Measurements from ENCODE around the gene MYO18B.
"Not testable (repeated sequence)": the region's sequence is repeated elsewhere in the genome, so short reads cannot be mapped to it uniquely, and the experiment has no call there.

MYO18B gene

DNA sequence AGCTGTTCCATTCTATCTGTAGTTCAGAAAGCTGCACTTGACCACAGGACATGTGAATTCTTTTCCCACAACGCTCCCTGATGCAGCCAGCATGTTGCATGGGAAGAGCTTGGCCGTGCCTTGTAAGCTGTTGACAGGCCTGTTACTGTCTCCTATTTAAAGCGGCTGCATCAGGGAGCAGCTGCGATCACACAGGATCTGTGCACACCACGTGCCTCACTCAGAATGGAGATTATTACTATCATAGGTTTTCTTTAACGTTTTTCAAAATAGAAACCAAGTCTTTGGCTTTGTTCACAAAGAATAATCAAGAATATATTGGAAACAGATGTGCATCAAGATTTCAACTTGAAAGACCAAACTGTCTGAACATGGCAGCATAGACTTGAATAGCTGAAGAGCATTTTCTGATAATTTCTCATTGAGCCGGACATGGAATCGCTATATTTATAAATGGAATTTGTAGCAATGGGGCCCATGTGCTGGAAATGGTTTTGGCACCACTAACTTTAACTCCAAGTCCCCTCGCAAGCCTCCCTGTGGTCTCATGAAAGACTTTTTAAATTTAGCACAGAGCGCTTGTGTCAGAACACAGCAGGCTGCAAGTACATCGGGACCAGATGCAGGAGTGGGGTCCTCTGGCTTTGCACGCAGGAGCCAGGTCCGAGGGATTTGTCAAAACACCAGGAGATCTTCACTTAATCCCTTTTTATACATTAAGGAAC, 40.8 kb upstream of the MYO18B start:
- Histone ChIP-seq H3K4me1 (ENCODE audit: control insufficient read depth, low read depth, low read length) (no peaks in the 10 kb centered on the region), H3K9ac (ENCODE audit: low read length) (no peak overlapping the region), H3K27ac (ENCODE audit: low read length) (no peak overlapping the region), H3K36me3 (ENCODE audit: control insufficient read depth, low read depth, low read length) (peaks cover 4% of the 10 kb centered on the region), H3K9me3 (ENCODE audit: control insufficient read depth, low read depth, low read length) (no peaks in the 10 kb centered on the region), H3K27me3 (ENCODE audit: control insufficient read depth, insufficient read depth, low read length) (no peaks in the 10 kb centered on the region), H3K4me3 (ENCODE audit: low read length) (no peak overlapping the region)

DNA sequence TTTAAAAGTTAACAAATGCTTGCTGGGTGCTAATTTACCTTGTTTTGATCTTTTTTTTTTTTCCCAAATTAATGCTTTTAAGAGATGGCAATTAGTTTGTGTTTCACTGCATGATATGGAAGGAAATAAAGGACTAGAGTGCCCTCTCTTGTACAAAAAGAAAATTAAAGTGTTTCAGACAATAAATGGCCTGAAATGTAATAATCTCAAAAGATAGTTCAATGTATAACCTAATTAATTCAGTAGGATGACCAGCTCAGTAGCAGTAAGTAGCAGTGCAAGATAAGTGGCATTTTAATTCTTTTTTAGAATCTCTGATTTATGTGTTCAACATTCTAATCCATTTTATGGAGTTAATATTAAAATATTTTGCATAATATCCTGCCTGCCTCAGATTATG, 39.9 kb upstream of the MYO18B start:
- Histone ChIP-seq H3K9ac (ENCODE audit: low read length) (no peak overlapping the region), H3K4me1 (ENCODE audit: control insufficient read depth, low read depth, low read length) (no peaks in the 10 kb centered on the region)

DNA sequence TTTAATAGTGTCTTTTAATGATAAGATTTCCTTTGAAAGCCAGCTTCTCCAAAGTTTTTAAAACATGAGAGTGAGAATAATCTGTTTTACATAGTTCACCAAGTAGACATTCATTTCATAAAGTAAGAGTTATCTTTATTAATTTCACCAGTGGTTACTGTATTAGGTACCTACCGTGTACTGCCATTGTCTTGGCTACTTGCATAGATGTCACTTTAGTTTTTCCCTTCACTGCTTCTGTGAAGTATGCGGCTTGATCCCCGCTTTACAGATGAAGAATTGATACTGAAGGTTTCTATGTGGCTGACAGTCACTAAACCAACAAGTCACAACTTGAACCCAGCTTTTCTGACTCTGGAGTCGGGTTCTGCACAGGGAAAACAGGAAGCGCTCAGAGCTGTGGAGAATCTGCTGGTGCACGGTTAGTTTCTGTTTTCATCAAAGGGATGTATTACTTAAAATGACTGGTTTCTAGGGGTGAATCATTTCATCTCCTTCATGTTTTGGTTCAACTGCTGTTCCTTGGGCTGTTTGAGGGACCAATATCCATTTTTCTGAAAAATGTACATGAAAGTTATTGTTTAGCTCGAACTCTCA, 39.3 kb upstream of the MYO18B start:
- no peaks in the 10 kb centered on the region for H3K4me1 ChIP-seq (ENCODE audit: control insufficient read depth, low read depth, low read length)
- H3K9me3 ChIP-seq (ENCODE audit: control insufficient read depth, low read depth, low read length) = no peaks in the 10 kb centered on the region
- no peaks in the 10 kb centered on the region for H3K27me3 ChIP-seq (ENCODE audit: control insufficient read depth, insufficient read depth, low read length)
- no peak overlapping the region for H3K9ac ChIP-seq (ENCODE audit: low read length)
- H3K36me3 ChIP-seq (ENCODE audit: control insufficient read depth, low read depth, low read length) = peaks cover 4% of the 10 kb centered on the region
- no peak overlapping the region for H3K27ac ChIP-seq (ENCODE audit: low read length)
- H3K4me3 ChIP-seq (ENCODE audit: low read length) = no peak overlapping the region

More for the DNA sequence above, 39.9 kb upstream of the MYO18B start:
- Histone ChIP-seq H3K4me3 (ENCODE audit: low read length) (no peak overlapping the region), H3K27me3 (ENCODE audit: control insufficient read depth, insufficient read depth, low read length) (no peaks in the 10 kb centered on the region), H3K27ac (ENCODE audit: low read length) (no peak overlapping the region), H3K9me3 (ENCODE audit: control insufficient read depth, low read depth, low read length) (no peaks in the 10 kb centered on the region), H3K36me3 (ENCODE audit: control insufficient read depth, low read depth, low read length) (peaks cover 4% of the 10 kb centered on the region)

DNA sequence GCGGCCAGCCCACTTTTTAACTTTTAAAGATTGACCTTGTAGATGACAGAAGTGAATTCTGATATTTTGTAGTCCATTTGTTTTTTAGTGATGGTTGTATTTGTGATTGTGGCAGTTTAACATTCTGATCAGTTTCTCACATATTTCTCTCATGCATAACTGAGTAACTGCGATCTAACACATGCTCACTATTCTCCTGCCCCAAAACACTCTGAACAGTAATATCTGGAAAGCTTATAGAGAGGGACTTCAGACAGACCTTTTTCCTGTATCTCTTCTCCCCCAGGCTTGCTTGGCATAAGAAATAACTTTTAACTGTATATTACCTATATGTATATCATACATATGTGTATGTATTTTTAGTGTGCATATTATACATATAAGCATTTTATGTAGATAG, 37.3 kb upstream of the MYO18B start:
- Histone ChIP-seq H3K4me1 (ENCODE audit: control insufficient read depth, low read depth, low read length) (no peaks in the 10 kb centered on the region), H3K9ac (ENCODE audit: low read length) (no peak overlapping the region), H3K27ac (ENCODE audit: low read length) (no peak overlapping the region), H3K4me3 (ENCODE audit: low read length) (no peak overlapping the region), H3K36me3 (ENCODE audit: control insufficient read depth, low read depth, low read length) (peaks cover 4% of the 10 kb centered on the region), H3K27me3 (ENCODE audit: control insufficient read depth, insufficient read depth, low read length) (no peaks in the 10 kb centered on the region), H3K9me3 (ENCODE audit: control insufficient read depth, low read depth, low read length) (no peaks in the 10 kb centered on the region)

DNA sequence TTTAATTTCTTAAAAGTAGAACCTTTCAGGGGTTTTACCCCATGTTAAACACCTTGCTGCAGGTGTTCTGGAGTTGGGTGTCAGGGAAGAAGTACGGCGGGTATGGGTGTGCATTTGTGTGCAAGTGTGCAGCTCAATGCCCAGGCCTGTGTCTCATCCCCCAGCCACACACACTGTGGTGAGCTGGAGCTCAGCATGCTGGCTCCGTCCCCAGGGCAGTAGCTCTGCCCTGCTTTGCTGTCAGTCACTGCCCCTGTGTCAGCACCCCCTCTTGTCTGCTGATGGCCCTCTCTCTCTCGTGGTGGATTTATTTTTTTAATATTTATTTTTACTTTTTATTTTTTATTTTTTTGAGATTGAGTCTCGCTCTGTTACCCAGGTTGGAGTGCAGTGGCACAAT, 35.8 kb upstream of the MYO18B start:
- Histone ChIP-seq H3K36me3 (ENCODE audit: control insufficient read depth, low read depth, low read length) (no peaks in the 10 kb centered on the region), H3K27me3 (ENCODE audit: control insufficient read depth, insufficient read depth, low read length) (no peaks in the 10 kb centered on the region), H3K27ac (ENCODE audit: low read length) (no peak overlapping the region), H3K9ac (ENCODE audit: low read length) (no peak overlapping the region), H3K4me3 (ENCODE audit: low read length) (no peak overlapping the region), H3K4me1 (ENCODE audit: control insufficient read depth, low read depth, low read length) (no peaks in the 10 kb centered on the region), H3K9me3 (ENCODE audit: control insufficient read depth, low read depth, low read length) (no peaks in the 10 kb centered on the region)

DNA sequence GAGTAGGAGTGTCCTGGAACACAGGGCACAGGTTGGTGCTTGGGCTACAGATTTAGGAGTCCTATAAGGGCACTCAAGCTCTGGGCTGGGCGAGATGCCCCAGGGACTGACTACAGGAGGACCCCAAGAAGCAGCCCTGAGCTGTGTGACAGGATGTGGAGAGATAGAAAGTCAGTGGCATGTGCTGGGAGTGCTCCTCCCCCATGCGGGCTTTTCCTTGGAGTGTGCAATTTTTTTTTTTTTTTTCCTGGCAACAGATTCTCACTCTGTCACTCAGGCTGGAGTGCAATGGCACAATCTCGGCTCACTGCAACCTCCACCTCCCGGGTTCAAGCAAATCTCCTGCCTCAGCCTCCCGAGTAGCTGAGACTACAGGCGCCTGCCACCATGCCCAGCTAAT, 33.6 kb upstream of the MYO18B start:
- not testable (repeated sequence) for H3K27ac ChIP-seq (ENCODE audit: low read length); H3K9ac ChIP-seq (ENCODE audit: low read length); H3K36me3 ChIP-seq (ENCODE audit: control insufficient read depth, low read depth, low read length); H3K4me1 ChIP-seq (ENCODE audit: control insufficient read depth, low read depth, low read length); H3K9me3 ChIP-seq (ENCODE audit: control insufficient read depth, low read depth, low read length); H3K27me3 ChIP-seq (ENCODE audit: control insufficient read depth, insufficient read depth, low read length); H3K4me3 ChIP-seq (ENCODE audit: low read length)

DNA sequence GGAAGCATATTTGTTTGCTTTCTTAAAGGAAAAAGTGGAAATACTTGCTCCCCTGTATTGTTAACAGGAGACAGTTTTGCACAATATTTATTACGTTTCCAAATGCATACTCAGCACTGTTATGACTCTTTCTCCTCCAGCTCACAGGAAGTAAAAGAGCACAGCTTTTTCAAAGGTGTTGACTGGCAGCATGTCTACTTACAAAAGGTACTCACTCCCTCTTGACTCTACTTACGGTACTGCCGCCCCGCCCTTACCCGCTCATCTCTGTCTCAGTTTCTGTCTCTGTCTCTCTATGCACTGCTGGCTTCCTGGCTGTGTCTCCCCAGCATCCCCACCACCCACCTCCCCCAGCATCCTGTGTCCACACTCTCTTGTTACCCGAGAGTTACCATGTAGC, 32.2 kb upstream of the MYO18B start:
- Histone ChIP-seq H3K27me3 (ENCODE audit: control insufficient read depth, insufficient read depth, low read length) (no peaks in the 10 kb centered on the region), H3K9me3 (ENCODE audit: control insufficient read depth, low read depth, low read length) (no peaks in the 10 kb centered on the region), H3K4me3 (ENCODE audit: low read length) (no peak overlapping the region), H3K9ac (ENCODE audit: low read length) (no peak overlapping the region), H3K36me3 (ENCODE audit: control insufficient read depth, low read depth, low read length) (no peaks in the 10 kb centered on the region), H3K27ac (ENCODE audit: low read length) (no peak overlapping the region), H3K4me1 (ENCODE audit: control insufficient read depth, low read depth, low read length) (no peaks in the 10 kb centered on the region)

DNA sequence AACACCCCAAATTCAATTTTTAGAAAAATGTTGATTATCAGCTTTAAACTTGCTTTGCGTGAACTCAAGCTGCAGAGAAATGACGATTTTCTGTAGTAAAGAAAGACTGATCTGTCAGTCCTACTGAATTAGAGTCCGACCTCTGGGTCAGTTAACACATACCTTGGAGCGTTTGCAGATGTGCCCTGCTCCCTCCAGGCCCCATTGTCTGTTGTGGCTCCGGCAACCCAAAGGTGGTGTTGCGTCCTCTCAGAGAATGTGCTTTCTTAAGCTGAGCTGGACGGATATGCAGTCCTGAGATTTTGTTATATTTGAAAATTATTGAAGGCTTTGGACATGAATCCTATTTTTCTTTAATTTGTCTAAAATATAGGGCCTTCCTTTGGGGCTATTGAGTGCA, 31.5 kb upstream of the MYO18B start:
- no peaks in the 10 kb centered on the region for H3K9me3 ChIP-seq (ENCODE audit: control insufficient read depth, low read depth, low read length)
- no peak overlapping the region for H3K27ac ChIP-seq (ENCODE audit: low read length)
- H3K9ac ChIP-seq (ENCODE audit: low read length) = no peak overlapping the region
- no peaks in the 10 kb centered on the region for H3K4me1 ChIP-seq (ENCODE audit: control insufficient read depth, low read depth, low read length)
- H3K36me3 ChIP-seq (ENCODE audit: control insufficient read depth, low read depth, low read length) = no peaks in the 10 kb centered on the region
- no peak overlapping the region for H3K4me3 ChIP-seq (ENCODE audit: low read length)
- no peaks in the 10 kb centered on the region for H3K27me3 ChIP-seq (ENCODE audit: control insufficient read depth, insufficient read depth, low read length)

DNA sequence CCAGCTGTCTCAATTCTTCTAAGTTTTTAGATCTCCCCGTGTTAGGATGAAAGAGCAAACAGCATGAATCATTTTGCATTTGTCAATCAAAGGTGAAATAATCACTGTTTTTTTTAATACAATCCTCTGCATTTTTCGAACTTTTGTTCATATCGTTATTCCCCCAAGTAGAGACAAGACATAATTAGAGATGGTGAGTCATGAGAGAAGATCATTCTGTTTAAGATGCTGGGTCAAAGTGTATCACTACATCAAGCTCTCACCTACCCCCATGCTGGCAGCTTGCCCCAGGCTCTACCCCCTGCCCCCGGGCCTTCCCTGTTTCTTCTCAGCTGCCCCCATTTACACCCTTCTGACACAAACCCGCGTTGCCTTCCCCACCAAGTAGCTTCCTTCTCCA, 30.5 kb upstream of the MYO18B start:
- Histone ChIP-seq H3K9me3 (ENCODE audit: control insufficient read depth, low read depth, low read length) (no peaks in the 10 kb centered on the region), H3K9ac (ENCODE audit: low read length) (no peak overlapping the region), H3K36me3 (ENCODE audit: control insufficient read depth, low read depth, low read length) (no peaks in the 10 kb centered on the region), H3K27ac (ENCODE audit: low read length) (no peak overlapping the region), H3K4me3 (ENCODE audit: low read length) (no peak overlapping the region), H3K27me3 (ENCODE audit: control insufficient read depth, insufficient read depth, low read length) (no peaks in the 10 kb centered on the region), H3K4me1 (ENCODE audit: control insufficient read depth, low read depth, low read length) (no peaks in the 10 kb centered on the region)

DNA sequence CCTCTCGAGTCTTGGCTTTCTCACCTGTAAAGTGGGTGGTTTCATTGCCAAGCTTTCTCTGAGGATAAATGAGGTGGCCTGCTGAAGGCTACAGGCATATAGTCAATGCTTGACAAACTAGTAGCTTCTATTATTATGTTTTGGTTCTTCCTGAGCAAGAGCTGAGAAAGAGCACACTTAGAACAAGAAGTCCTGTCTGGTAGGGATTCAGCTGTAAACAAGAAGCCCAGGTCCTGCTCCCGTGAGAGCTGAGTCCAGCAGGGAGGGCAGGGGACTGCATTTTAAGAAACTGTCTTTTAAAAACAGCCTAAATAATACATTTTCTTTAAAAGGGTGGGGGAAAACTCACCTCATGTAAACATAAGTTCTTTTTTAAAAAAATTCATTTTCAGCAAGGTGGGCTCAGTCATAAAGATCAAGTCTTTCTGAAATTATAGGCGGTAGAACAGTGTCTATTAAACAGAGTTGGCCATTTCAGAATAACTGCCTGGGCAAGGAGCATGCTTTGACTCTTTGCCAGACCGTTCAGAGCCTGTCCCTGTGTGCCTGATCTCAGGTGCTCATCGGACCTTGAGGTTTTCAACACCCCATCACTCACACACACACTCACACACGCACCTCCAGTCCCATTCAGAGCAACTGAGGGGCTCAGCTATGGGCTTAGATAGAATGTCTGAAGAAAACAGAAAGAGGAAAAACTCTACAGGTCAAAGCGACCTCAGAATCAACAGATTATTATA, 29.2 kb upstream of the MYO18B start:
- Histone ChIP-seq H3K9ac (ENCODE audit: low read length) (no peak overlapping the region), H3K27me3 (ENCODE audit: control insufficient read depth, insufficient read depth, low read length) (no peaks in the 10 kb centered on the region), H3K36me3 (ENCODE audit: control insufficient read depth, low read depth, low read length) (no peaks in the 10 kb centered on the region), H3K9me3 (ENCODE audit: control insufficient read depth, low read depth, low read length) (no peaks in the 10 kb centered on the region), H3K4me1 (ENCODE audit: control insufficient read depth, low read depth, low read length) (no peaks in the 10 kb centered on the region), H3K27ac (ENCODE audit: low read length) (no peak overlapping the region), H3K4me3 (ENCODE audit: low read length) (no peak overlapping the region)

DNA sequence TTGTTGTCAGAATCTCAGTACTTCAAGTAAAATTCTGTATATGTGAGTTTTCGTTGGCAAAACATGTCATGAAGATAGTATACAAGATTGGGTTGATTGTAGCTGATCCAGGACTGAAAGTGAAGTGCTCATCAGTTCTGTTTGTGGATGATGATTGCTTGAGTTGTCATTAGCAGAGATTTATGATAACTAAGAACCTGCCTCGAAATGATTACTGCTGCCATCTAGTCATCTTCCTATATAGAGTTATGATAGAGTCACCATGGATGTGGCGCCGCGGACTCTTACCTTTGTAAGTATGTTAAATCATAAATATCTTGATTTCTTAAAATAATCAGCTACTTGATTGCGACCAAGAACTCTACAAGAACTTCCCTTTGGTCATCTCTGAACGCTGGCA, 27.9 kb upstream of the MYO18B start:
- Histone ChIP-seq H3K27ac (ENCODE audit: low read length) (no peak overlapping the region), H3K27me3 (ENCODE audit: control insufficient read depth, insufficient read depth, low read length) (no peaks in the 10 kb centered on the region), H3K36me3 (ENCODE audit: control insufficient read depth, low read depth, low read length) (no peaks in the 10 kb centered on the region)

DNA sequence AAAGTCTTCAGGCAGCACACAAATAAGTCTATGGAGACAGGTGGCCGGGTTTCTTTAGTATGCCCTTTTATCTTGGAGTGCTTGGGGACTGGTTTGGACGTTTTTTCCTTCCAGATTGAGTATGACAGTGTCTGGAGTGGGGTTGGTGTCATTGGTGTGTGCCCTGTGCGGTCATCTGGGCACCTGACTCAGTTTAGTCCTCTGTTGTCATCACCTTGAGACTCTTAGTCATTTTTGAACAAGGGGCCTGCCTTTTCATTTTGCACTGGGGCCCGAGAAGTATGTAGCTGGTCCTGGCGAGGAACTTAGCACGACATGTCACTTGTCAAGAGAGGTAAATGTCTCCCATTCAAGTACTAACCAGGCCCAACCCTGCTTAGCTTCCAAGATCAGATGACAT, 27.2 kb upstream of the MYO18B start:
- H3K36me3 ChIP-seq (ENCODE audit: control insufficient read depth, low read depth, low read length) = no peaks in the 10 kb centered on the region
- no peak overlapping the region for H3K9ac ChIP-seq (ENCODE audit: low read length)
- no peak overlapping the region for H3K27ac ChIP-seq (ENCODE audit: low read length)
- no peak overlapping the region for H3K4me3 ChIP-seq (ENCODE audit: low read length)
- no peaks in the 10 kb centered on the region for H3K9me3 ChIP-seq (ENCODE audit: control insufficient read depth, low read depth, low read length)
- H3K4me1 ChIP-seq (ENCODE audit: control insufficient read depth, low read depth, low read length) = no peaks in the 10 kb centered on the region
- no peaks in the 10 kb centered on the region for H3K27me3 ChIP-seq (ENCODE audit: control insufficient read depth, insufficient read depth, low read length)

More for the DNA sequence above, 27.9 kb upstream of the MYO18B start:
- Histone ChIP-seq H3K4me1 (ENCODE audit: control insufficient read depth, low read depth, low read length) (no peaks in the 10 kb centered on the region), H3K4me3 (ENCODE audit: low read length) (no peak overlapping the region), H3K9me3 (ENCODE audit: control insufficient read depth, low read depth, low read length) (no peaks in the 10 kb centered on the region), H3K9ac (ENCODE audit: low read length) (no peak overlapping the region)
